GM19395 (cell line): Measurements from ENCODE around the gene ZFP92.

Experiments
- ATAC-seq: cut with Tn5 transposase; IDR thresholded peaks from one replicate; pipeline ENCODE4 v1.9.1; 2021; ENCODE audit warnings: mild to moderate bottlenecking, moderate library complexity; ENCODE audit not compliant: unreplicated experiment

The ZFP92 gene, protein sequence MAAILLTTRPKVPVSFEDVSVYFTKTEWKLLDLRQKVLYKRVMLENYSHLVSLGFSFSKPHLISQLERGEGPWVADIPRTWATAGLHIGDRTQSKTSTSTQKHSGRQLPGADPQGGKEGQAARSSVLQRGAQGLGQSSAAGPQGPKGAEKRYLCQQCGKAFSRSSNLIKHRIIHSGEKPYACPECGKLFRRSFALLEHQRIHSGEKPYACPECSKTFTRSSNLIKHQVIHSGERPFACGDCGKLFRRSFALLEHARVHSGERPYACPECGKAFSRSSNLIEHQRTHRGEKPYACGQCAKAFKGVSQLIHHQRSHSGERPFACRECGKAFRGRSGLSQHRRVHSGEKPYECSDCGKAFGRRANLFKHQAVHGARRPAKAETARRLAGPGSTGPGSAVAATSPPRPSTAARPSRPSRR

DNA sequence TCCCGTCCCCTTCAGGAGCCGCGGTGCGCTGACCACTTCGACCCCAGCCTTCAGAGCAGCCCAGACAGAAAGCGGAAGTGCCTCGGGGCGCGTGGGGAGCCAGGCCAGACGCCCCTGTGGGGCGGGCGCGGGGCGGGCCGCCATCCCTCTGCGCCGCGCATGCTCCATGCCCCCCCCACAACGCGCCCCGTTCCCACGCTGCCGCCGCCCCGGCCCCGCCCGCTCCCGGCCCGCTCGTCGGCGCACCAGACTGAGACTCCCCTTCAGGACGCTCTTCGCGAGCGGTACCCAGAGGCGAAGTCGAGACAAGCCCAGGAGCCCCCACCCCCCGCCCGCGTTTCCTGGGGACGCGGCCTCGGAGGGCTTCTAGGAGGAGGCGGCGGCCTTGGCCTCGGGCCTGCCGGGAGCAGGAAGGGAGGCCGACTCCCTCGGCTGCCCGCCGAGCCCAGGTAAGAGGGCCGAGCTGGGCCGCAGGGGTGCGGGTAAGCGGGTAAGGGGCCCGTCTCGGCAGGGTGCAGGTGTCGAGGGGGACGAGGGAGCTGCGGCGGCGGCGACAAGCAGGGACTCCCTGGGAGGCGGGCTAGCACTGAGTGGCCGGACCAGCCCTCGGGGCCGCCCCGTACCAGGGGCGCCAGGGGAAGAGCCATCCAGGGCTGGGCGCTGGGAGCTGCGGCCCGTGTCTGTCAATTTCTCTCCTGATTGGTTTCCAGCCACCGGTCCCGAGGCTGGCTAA is at the start of gene ZFP92:
Gene ZFP92, plus strand, starts transcription at position 218 of the 733 bp plus-strand sequence. CDS start 6,851 bp downstream, outside the sequence.
- ATAC-seq = peak; percentile 64

DNA sequence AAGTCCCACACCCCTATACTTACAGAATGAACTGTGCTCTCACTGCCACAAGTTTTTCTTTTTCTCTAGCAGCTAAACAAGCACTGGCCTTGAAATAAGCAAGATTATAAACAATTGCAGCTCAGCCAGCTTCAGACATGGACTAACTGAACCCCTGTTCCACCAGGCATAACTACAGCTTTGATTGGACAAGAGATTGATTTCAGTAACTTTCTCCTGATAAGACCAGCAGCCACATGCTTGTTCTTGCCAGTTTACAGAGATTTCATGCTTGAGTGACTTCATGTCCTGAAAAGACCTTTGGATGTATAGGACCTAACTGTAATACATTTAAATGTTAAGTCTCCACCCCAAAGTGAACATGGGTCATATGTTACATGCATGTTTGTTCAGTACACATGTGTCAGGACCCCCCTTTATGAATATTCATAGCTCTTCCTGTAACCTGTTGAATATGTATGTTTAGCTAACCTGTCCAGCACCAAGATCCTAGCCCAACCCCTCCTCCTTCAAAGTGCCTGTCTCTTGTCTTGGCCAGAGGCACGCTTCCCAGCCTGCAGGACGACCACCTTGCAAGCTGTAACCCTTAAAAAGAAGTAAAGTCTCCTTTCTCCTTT is 49.4 kb upstream of the ZFP92 start:
- ATAC-seq = no peak

DNA sequence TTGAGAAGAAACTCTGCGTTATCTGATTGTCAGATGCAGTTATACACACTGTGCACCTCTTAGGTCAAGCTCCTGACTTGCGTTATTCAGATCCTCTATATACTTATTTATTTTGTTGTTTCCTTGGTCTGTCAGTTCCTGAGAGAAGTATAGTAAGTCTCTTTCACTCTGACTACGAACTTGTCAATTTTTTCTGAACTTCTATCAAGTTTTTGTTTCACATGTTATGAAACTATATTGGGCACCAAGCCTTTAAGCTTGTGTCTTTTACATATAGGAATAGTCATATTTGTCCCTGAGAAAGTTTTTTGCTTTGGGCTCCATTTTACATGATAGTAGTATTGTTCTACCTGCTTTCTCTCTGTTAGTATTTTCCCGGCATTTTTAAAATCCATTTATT is 45.6 kb upstream of the ZFP92 start:
- ATAC-seq = no peak

DNA sequence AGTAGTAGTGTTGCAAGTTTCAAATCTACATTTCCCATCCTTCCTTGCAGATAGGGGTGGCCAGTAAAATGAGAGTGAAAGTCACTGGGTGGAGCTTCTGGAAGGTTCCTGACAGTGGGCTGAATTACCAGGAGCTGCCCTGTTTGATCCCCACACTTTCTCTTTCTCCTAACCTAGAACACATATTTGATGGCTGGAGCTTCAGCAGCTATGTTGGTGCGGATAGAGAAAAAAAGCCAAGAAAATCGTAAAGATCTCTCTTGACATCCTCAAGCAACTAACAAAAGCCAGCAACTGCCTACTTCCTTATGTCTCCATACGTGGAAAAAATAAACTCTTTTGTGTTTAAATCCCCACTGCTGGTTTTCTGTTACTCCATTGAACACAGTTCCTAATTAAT is 45.2 kb upstream of the ZFP92 start:
- ATAC-seq = no peak

DNA sequence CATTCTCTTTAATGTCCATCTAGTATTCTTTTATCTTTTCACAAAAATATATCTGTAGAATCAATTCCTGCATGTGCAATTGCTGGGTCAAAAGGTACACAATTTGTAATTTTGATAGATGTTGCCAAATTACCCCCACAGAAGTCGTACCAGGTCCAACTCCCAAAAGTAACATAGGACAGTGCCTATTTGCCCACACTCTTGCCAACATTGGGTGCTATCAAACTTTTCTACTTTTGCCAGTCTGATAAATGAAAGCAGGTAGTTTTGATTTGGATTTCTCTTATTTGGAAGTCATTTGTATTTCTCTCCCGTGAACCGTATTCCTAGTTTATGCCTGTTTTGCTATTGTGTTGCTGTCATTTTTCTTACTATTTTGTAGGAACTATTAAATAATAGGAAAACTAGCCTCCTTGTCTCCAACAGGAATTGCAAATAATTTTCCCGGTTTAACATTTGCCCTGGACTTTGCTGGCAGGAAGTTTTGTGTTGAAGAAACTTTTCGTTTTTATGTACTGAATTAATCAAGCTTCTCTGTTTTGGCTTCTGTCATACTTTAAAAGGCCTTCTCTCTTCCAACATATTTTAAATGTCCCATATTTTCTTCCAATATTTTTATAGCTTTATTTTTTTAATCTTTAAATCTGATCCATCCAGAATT is 44.3 kb upstream of the ZFP92 start:
- no peak for ATAC-seq

DNA sequence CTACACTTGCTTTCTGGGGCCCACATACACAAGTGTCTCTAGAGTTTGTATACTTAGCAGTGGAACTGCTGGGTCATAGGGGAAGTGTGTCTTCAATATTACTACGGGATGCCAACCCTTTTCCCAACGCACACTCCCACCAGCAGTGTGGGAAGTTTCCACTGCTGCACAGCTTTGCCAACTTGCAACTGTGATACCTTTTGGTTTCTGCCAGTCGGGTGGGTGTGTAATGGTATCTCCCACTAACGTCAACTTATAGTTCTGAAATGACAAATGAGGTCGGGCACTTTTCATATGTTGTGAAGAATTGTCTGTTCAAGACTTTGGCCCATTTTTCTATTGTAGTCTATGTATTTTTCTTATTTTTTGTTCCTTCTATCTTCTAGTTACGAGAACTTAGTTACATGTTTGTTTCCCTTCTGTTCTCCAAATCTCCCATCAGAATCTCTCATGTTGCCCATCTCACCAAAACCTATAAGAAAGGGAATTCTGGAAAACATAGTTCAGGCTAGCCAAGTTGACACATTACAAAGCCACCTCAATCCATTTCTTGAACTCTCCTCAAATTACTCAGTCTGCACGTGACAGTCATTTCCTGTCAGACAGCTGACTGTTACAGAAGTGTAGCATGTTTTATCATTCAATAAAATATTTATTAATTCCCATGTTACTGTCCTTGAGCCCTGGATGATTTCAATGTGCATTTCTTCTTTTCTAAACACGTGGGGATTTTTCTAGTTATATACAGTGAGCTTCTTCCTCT is 40.8 kb upstream of the ZFP92 start:
- ATAC-seq = no peak

DNA sequence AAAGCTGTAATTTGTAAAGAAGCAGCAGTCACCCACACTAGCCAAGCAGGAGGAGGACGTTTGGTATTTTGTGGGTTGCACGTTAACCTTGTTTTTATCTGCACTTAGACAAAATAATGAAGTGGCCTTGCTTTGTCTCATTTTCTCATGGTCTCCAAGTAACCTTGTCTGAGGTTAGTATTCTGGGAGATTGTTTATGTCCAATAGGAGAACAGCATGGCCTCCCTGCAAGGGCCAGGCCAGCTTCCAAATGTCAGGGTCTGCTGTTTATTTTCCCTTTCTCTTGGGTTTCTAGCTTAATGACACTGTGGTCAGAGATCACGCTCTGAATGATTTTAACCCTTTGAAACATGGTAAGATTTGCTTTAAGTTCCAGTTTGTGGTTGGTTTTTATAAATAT is 40.0 kb upstream of the ZFP92 start:
- ATAC-seq = no peak

DNA sequence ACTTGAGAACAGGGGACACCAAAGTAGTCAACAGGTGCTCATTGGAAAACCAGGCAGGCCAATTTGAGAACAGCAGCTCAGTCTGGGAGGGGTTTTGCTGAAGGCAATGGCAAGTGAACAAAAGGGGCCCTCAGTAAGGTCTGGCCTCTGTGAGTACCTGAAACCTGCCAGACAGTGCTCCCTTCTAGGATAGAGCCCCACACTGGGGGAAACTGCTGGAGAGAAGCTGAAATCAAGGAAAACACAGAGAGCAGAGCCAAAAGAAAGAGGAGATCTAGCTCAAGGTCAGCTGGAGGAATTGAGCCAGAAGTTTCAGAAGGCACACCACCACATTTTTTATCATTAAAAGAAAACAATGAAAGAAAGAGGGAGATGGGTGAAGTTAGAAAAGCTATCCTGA is 38.3 kb upstream of the ZFP92 start:
- ATAC-seq = no peak

DNA sequence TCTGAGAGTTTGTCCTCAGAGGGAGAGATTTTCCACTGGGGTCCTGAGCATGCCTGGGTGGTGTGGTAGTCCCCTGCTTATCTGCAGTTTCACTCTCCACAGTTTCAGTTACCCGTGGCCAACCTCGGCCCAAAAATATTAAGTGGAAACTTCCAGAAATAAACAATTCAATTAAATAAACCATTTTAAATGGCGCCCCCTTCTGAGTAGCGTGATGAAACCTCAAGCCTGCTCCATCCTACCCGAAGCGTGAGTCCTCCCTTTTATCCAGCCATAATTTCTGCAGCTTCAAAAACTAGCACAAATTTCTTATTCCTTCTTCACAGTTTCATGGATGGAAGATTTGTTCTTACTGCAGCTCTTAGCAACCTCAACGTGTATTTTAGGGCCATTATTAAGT is 36.8 kb upstream of the ZFP92 start:
- no peak for ATAC-seq

DNA sequence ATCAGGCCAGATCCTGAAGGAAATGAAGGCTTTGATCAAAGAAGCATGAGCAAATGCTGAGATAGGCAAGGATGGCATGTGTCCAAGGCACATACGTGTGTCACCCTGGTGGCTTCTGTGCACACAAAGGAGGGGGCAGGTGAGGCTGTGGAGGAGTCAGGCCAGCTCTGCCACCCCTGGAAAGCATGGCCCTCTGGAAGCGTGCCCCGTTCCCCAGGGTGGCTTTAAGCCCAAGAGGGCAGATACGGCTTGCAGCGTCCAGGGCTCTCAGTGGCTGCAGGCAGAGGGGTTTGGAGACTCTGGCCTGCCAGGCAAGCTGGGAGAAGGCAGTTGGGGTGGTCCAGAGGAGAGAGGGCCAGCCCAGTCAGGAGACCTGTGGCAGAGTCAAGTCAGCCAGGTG is 35.7 kb upstream of the ZFP92 start:
- ATAC-seq = no peak

DNA sequence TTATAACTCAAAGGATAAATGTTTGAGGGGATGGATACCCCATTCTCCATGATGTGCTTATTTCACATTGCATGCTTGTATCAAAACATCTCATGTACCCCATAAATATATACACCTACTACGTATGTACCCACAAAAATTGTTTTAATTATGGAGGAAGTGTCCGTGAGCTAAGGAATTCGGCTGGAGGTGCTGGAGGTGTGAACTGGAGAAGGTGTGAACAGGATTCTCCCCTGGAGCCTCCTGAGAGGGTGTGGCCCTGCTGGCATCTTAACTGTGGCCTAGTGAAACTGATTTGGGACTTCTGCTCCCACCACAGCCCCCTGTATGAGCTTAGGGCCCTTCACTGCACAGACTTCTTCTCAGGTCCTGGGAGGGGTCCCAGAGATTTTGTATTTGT is 33.5 kb upstream of the ZFP92 start:
- no peak for ATAC-seq

DNA sequence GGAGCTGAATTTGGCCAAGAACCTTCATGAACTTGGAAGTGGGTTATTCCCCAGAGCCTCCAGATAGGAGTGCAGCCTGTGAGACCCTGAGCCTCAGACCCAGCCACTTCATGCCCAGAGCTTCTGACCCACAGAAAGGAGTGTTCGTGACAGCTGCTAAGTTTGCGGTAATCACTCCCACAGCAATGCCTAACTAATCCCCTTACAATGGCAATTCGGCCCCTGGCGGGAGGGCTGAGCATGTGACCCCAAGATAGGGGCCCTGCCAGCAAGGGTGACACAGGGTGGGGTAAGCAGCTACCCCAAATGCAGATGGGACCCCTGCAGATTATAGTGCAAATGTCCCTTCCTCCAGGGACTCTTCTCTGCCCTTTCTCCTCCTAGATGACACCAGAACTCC is 32.7 kb upstream of the ZFP92 start:
- no peak for ATAC-seq

DNA sequence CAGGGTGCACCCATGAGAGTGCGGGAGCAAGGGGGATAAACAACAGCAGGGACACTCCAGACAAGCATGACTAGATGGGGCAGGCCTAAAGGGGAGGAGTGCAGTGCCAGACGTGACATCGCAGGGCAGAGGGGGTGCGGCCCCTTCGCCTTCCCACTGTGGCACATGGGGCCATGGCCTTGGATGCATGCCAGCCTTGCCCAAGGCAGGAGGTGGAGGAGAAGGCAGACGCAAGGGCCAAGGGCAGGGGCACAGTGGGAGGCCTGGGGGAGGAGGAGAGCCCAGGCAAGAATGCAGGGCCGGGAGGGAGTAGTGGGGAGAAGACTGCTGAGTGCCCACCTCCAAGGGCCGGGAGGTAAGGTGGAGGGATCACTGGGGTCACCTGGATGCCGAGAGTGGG is 31.8 kb upstream of the ZFP92 start:
- ATAC-seq = no peak

DNA sequence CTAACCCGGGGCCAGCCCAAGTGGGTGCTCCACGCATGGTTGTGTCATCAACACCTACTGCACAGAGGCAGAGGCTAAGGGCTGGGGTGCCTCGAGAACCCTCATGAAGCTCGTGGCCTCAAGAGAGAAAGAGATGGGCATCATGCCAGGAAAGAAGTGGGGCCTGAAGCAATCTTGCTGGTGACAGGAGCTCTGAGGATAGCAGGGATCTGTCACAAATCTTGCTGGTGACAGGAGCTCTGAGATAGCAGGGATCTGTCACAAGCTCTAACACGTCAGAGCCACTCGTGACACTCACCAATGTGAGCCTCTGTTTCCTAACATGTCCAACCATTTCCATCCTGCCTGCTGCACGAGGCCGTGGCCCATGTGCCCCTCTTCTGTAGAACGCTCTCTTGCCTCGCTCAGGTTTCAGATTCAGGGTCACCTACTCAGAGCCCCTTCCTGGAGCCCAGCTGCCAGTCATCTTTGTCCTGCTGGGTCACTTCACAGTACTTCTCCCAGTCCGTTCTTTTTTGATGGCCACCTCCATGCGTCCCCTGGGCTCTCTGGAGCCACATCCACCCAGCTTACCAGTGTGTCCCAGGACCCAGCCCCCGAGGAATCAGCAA is 31.2 kb upstream of the ZFP92 start:
- ATAC-seq = no peak

DNA sequence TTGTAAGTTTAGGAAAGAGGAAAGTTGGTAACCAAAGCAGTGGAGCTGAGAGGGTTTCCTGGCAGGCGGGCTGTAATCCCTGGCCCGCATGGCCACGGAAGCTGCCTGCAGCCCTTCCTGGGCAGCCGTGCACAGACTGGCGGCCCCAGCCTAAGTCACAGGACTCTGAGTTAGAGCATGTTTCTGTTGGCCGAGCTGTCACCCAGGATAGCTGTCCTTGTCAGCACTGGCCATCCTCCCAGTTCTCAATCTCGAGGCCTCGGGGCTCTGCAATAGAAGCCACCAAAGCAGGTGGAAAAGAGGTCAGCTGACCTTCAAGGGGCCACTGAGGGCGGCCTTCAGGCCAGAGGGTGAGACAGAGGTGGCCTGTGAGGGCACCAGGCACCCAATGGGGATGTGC is 30.6 kb upstream of the ZFP92 start:
- no peak for ATAC-seq

DNA sequence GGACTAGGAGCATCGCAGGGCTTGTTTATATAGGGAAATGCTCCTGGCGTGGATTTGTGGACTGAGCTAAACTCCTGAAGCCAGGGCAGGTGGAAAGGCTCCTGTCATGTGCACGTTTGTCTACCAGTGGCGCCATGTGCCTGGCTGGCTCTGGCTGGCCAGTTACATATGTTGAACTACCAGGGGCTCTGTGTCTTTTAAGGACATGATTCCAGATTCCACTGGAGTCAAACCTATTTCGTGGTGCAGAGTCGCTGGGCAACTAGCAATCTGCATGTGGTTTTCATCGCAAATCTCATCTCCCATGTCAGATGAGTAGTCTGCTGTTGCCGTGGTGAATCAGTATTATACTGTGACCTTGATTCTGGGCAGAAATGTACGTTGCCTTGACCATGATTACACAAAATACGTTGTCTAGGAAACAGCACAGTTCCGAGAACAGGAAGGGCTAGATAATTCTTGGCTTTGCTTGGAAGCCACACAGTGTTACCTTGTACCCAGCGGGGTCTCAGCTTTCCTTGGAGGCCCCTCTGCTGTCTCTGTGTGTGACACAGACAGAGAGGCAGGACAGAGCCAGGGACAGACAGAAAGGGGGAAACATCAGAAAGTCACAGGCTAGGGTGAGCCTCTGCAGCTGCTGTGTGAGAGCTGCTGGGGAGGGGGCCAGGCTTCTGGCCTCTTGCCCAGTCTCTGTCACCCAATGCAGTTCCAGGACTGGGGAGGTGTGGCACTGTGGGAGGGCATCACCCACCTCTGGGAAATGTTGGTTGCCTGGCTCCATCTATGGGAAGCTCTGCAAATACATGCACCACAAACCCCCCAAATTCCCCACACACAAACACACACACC is 29.4 kb upstream of the ZFP92 start:
- ATAC-seq = no peak

DNA sequence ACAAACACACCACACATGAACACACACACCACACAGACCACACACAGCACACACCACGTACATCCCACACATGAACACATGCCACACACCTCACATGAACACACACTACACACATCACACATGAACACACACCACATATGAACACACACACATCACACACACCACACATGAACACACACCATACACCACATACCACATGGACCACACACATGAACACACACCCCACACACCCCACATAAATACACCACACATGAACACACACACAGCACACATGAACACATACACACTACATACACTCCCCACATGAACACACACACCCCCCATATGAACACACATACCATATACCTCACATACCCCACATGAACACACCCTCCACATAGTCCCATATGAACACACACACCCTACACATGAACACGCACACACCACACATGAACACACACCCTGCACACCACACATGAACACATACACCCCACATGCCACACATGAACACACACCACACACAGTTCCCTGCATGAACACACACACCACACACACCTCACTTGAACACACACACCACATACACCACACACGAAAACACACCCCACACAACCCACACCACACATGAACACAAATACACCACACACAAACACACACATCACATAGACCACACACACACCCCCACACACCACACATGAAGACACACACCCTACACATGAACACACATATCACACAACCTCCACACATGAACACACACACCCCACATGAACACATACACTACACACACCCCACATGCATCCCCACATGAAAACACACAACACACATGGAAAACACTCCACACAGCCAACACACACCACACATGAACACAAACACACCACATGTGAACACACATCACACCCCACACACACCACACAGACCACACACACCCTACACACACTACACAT is 28.4 kb upstream of the ZFP92 start:
- ATAC-seq = no peak

DNA sequence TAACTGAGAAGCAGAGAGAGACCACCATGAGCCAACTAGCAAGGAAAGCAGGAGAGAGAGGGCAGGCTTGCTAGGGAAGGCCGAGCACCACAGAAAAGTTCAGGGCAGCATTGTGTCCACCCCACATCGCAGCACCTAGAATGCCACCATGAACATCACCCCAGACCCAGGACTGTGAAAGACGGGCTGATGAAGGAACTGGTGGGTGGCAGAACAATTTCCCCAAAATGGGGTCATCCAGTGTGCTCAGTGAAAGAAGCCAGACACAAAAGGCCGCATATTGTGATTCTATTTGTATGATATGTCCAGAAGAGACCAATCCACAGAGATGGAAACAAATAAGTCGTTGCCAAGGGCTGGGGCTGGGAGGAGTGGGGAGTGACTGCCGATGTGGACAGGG is 26.9 kb upstream of the ZFP92 start:
- ATAC-seq = no peak
